PFSK-1 (cell line): ENCODE results near the gene USP1.

Experiments used
- FOXP2 ChIP-seq: optimal IDR thresholded peaks from 2 replicates; pipeline ENCODE3; 2011; ENCODE audit warnings: borderline replicate concordance, control low read depth, inconsistent platforms; ENCODE audit not compliant: insufficient read depth; ENCODE audit errors: extremely low read length, extremely low read depth
- POLR2AphosphoS5 ChIP-seq: IDR thresholded peaks from 2 replicates; pipeline ENCODE4 v1.6.1; 2012; ENCODE audit warnings: low read depth, mild to moderate bottlenecking, control low read depth, low read length, moderate library complexity
- REST ChIP-seq, 2 experiments: IDR thresholded peaks; 2 replicates each; pipeline versions ENCODE4 v1.6.1 to v1.8.0; 2011 to 2012; ENCODE audit warnings: low read depth in 2 of 2, low read length in 2 of 2, control low read depth in 1 of 2, inconsistent platforms in 1 of 2, mild to moderate bottlenecking in 1 of 2, moderate library complexity in 1 of 2; ENCODE audit not compliant: insufficient read depth in 1 of 2
- SIN3A ChIP-seq: IDR thresholded peaks from 2 replicates; pipeline ENCODE4 v1.6.1; 2012; ENCODE audit warnings: mild to moderate bottlenecking, low read length, moderate library complexity, borderline replicate concordance; ENCODE audit not compliant: insufficient read depth
- TAF1 ChIP-seq: IDR thresholded peaks from 2 replicates; pipeline ENCODE4 v1.6.1; 2012; ENCODE audit warnings: low read length, control low read depth, borderline replicate concordance; ENCODE audit not compliant: insufficient read depth

USP1 gene

GRCh38 chr1:62494137-62494536, 57.3 kb downstream of the USP1 start:
- TF ChIP-seq TAF1: no peak
- no peak for TF ChIP-seq REST (IDR thresholded peaks at IDR 0.05; ENCODE audit: insufficient read depth in 1 of 2, low read depth in 2 of 2, low read length in 2 of 2)
- no peak for TF ChIP-seq SIN3A
- TF ChIP-seq POLR2AphosphoS5: no peak
- TF ChIP-seq FOXP2: no peak

GRCh38 chr1:62500210-62500609, 63.4 kb downstream of the USP1 start:
- TF ChIP-seq REST (IDR thresholded peaks at IDR 0.05; ENCODE audit: insufficient read depth in 1 of 2, low read depth in 2 of 2, low read length in 2 of 2) (no peak), FOXP2 (no peak), TAF1 (no peak), POLR2AphosphoS5 (no peak), SIN3A (no peak)
